COLO829 (cell line): ENCODE data around the gene PAQR3.
"Not testable (repeated sequence)": the region's sequence is repeated elsewhere in the genome, so short reads cannot be mapped to it uniquely, and the experiment has no call there.

Experiments used
- DNase-seq: peaks from one replicate; pipeline ENCODE4 v3.0.0; 2012; ENCODE audit warnings: low spot score

The PAQR3 gene

DNA sequence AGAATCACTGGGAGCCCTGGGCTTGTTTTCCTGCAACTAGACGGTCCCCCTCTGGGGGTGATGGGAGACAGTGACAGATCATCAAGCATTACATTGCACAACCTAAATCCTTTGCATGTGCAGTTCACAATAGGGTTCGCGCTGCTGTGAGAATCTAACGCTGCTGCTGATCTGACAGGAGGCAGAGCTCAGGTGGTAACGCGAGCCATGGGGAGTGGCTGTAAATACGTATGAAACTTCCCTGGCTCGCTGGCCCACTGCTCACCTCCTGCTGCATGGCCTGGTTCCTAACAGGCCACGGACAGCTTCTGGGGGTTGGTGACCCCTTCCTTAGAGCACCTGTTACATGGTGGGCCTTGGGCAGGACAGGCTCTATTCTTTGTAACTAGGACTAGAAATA is 10.4 kb downstream of the PAQR3 start:
- DNase-seq, result no peak

- no peak for DNase-seq
Observed at GRCh38 chr4:78926826-78927225, 12.4 kb downstream of the PAQR3 start.

DNA sequence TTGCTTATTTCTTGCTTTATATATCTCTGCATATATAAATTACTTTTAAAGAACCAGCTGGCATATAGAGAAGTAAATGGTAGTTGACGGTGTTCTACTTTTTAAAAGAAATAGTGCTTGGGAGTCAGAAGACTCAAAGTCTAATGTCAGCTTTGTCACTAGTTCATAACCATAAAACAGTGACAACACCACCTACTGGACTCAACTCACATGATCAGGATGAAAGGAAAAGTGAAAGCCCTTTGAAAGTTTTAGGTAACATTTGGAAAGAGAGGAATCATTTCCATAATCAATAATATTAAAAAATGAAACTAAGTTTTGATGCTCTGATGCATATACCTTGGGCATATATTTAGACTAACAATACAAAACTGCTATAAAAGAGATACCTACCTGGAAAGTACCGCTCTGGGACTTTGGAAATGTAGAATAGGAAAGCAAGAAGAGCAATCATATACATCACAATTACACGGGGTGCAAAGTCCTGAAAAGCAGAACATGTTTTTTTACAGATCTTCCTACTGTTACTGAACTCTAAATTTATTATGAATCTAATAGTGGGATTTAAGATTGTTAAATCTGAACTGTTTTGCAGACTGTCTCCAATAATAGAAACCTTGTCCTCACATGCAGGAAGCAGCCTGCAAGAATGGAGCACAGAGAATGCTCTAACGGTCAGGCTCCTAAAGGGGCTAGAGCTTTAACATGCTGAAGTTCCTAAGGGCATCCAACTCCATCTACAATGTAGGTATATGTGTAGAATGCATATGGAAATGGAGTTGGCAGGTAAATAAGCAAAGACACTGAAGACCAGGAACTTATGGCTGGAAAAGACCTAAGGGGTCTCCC is 15.6 kb downstream of the PAQR3 start:
- DNase-seq, result no peak

DNA sequence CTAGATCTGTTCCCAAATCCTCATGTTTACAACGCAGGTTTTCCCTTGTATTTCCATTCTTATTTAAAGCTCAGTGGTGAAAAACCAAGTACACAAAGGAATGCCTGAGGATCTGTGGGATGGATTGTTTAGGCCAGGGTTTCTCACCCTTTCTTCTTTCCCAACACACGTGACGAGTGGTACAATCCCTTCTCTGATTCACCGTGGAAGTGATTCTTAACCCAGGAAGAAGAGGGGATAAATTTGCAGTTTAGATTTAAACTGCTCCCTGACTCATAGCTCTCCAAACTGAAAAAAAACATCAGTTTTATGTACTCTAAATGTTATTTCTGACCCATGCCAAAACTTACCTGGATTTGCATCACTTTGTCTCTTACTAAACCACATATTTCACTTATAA is 17.0 kb downstream of the PAQR3 start:
- DNase-seq, result no peak

GRCh38 chr4:78910612-78911011 is 28.6 kb downstream of the PAQR3 start:
- DNase-seq, result no peak

DNA sequence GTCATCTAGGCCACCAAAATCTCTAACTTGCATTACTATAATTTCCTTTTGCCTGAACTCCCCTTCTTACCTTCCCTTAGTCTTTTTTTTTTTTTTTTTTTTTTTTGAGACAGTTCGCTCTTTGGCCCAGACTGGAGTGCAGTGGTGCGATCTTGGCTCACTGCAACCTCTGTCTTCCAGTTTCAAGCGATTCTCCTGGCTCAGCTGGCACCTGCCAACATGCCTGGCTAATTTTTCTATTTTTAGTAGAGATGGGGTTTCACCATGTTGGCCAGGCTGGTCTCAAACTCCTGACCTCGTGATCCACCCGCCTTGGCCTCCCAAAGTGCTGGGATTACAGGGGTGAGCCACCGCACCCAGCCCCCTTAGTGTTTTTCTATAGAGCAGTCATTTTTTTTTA is 30.3 kb downstream of the PAQR3 start:
- not testable (repeated sequence) for DNase-seq

- DNase-seq, result no peak
Observed at GRCh38 chr4:78907638-78908037, 31.6 kb downstream of the PAQR3 start.

DNA sequence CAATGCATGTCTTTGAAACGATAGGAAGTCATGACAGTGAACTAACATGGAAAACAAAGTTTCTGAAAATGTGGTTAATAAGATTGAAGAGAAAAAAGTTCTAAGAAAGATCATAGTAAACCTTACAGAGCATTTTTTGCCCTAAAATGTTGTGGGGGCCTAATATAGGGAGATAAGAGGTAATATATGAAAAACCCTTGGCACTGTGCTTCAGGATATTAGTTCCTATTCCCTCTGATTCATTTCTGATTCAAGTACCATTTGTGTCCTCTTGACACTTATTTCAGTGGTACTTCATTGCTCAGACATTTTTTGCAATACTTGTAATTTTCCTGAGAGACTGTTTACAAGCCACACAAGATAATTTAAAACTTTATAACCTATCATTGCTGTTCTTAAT is 35.1 kb downstream of the PAQR3 start:
- no peak for DNase-seq

- no peak for DNase-seq
Observed at GRCh38 chr4:78902298-78902697, 36.9 kb downstream of the PAQR3 start.

- DNase-seq, result no peak
Observed at GRCh38 chr4:78901882-78902281, 37.4 kb downstream of the PAQR3 start.

DNA sequence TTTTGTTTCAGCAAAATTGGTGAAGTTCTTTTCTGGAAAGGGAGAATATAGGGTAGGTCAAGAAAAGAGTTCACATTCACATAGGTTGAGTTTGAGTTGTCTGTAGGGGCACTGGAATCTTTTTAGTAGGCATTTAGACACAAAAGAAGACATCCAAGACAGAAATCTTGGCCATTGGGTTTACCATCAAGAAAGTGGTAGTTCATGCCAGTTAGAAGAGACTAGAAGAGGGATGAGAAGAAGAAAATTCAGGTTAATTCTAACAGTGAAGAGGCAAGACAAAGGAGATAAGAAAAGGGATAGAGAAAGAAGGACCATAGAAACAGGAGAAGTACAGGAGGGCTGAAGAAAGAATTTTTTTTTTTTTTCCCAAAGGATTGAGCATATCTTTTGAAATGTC is 39.9 kb downstream of the PAQR3 start:
- no peak for DNase-seq

DNA sequence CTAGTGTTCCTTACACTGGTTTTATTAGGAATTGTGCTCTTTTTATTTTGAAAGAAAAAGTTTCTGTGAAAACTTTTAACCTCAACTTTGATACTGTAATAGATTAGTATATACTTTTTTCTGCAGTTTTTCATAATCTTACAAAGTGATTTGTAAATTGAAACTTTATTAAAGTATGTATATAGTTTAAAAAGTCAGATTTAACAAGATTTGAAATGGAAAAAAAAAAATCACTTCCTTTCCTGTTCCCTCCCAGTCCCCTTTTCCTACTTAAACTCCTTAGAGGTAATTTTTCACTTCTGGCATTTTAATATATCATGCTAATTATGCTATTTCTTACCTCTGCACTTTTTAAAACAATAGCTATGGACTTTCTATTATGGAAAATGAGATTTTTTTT is 49.3 kb downstream of the PAQR3 start:
- no peak for DNase-seq

DNA sequence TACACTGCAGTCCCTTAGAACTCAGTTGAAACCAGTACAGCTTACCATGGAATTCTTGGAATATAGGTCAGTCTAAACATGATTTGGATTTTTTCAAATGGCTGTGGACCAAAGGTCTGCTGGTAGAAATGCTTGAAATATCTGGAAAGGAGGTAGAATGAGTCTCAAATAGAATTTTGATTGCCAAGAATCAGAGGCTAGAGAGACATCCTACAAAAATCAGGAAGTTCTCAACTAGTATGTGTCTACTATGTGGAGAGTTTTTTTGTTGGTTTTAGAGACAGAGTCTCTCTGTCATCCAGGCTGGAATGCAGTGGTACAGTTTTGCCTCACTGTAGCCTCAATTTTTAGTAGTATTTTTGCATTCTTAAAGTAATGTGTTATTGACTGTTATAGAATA is 53.6 kb downstream of the PAQR3 start:
- no peak for DNase-seq

GRCh38 chr4:78880874-78881492 is 58.3 kb downstream of the PAQR3 start:
- DNase-seq, result no peak

DNA sequence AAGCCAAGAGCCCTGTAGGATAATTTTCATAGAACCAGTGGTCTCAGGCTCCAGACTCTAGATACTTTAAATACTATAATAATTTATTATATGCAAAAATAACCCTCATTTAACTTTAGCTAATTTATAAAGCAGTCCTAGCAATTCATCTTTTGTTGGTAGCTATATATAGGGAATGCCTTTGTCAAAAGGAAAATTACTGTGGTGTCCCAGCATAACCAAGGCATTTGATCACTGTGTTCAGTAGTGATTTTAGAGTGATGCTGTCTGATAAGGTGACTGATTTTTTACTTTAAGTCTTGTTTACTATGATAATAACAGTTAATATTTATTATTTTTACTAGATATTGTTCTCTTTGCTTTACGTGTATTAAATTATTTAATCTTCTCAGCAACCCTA is 61.2 kb downstream of the PAQR3 start:
- DNase-seq, result no peak

DNA sequence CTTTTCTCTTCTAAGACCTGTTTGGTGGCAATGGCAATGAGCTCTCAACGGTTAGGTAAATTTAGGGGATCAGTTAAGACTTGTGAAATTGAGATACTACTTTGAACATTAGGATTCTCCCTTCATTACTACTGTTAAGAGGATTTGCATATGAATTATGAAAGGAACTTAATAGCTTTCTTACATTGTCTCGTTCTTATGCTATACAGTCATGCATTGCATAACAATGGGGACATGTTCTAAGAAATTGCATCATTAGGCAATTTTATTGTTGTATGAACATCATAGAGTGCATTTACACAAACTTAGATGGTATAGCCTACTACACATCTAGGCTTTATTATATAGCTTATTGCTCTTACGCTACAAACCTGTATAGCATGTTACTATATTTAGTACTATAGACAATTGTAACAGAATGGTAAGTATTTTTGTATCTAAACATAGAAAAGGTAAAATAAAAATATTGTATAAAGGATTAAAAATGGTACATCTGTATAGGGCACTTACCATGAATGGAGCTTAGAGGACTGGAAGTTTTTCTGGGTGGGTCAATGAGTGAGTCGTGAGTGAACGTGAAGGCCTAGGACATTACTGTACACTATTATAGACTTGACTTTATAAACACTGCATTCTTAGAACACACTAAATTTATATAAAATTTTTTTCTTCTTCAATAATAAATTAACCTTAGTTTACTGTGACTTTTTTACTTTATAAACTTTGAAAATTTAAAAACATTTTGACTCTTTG is 62.5 kb downstream of the PAQR3 start:
- no peak for DNase-seq

GRCh38 chr4:78870056-78870455 is 69.2 kb downstream of the PAQR3 start:
- no peak for DNase-seq

DNA sequence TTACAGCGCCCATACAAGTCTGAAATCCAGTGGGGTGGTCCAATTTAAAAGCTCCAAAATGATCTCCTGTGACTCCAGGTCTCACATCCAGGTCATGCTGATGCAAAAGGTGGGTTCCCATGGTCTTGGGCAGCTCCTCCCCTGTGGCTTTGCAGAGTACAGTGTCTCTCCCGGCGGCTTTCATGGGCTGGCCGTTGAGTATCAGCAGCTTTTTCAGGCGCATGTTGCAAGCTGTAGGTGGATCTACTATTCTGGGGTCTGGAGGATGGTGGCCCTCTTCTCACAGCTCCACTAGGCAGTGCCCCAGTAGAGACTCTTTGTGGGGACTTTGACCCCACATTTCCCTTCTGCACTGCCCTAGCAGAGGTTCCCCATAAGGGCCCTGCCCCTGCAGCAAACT is 70.5 kb downstream of the PAQR3 start:
- DNase-seq, result not testable (repeated sequence)

GRCh38 chr4:78865451-78865850 is 73.8 kb downstream of the PAQR3 start:
- no peak for DNase-seq

DNA sequence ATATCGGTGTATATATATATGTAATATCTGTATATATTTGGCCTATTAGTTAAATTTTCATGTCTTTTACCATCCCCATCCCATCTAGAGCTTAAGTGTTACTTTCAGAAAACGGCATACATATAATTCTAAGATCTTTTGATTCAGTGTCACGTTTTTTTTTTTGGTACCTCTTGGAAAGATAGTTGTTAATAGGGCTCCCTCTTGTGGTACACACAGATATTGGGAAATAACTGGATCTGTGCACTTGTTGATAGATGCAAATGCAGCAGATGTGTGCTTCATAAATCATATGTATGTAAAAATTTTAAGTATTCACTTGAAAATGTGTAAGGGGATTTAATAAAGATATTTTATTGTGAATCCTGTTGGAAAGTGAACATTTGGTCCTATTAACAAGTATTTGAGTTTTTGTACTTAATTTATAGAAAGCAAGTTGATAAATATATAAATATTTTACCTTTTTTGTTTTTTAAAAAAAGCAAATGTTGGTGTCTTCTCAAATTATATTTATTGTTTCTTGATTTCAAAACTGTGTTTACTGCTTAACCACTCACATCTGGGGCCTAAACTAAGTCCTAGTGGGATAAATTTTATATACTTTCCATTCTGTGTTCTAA is 74.7 kb downstream of the PAQR3 start:
- DNase-seq, result peak; percentile 67

- DNase-seq, result no peak
Observed at GRCh38 chr4:78863991-78864390, 75.2 kb downstream of the PAQR3 start.

DNA sequence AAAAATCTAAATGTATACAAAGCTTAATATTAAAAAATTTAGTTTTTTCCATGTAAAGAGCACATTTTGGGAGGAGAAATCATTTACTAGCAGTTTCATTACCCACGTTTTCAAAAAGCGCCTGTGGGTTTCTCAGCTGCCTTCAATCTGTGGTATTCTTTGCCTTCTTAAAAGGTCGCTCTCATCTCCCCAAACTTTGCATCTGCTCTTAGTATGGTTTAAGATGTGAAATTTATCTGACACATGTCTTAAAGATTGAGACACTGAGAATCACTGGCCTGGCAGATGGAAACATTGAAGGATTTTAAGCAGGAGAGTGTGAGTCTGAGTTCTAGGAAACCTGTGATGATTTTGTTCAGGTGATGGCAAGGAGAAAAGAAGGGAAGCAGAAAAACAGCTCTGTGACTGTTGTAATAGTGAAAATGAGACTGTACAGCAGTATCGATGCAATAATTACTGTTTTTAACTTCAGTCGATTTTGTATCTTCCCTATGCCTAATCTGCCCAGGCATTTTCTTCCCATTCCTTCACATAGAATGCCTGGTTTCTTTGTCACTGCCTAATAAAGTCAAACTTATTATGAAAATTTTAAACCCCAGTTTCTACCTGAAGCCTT is 75.9 kb downstream of the PAQR3 start:
- no peak for DNase-seq
